Stimulated activated CD8-positive, alpha-beta memory T cell treated with anti-CD3 and anti-CD28 coated beads, Interleukin-2, amount 100 ng/mL, for 48 hours (primary cell): ENCODE measurements around the gene STIP1.
"Not testable (repeated sequence)": the region's sequence is repeated elsewhere in the genome, so short reads cannot be mapped to it uniquely, and the experiment has no call there.

ENCODE experiments used
- DNase-seq, 2 donors: peaks; one replicate each; pipeline ENCODE4 v3.0.0-alpha.2; 2020; ENCODE audit warnings: low read depth in 2 of 2

STIP1 gene

GRCh38 chr11:64157631-64158394 is 28.2 kb upstream of the STIP1 start:
- no peak for DNase-seq

- DNase-seq = no peak
These were observed 24.9 kb upstream of the STIP1 start for GRCh38 chr11:64161037-64161436.

- not testable (repeated sequence) for DNase-seq
These were observed 23.2 kb upstream of the STIP1 start for GRCh38 chr11:64162769-64163168.

- DNase-seq = no peak
These were observed 22.0 kb upstream of the STIP1 start for GRCh38 chr11:64163951-64164350.

GRCh38 chr11:64164392-64165312 is 21.3 kb upstream of the STIP1 start:
- no peak for DNase-seq

GRCh38 chr11:64165481-64165841 is 20.5 kb upstream of the STIP1 start:
- no peak for DNase-seq

GRCh38 chr11:64165842-64166635 is 19.9 kb upstream of the STIP1 start, which contains the start of gene MACROD1:
TSS of gene MACROD1 (minus strand) at chr11:64166113. CDS start at chr11:64165994, 119 bp downstream.
- peak; percentile 81 to 85 for DNase-seq

- DNase-seq = no peak
These were observed 15.6 kb upstream of the STIP1 start for GRCh38 chr11:64170419-64170818.

GRCh38 chr11:64173616-64174355 is 12.2 kb upstream of the STIP1 start:
- DNase-seq = no peak

- no peak for DNase-seq
These were observed 9.2 kb upstream of the STIP1 start for GRCh38 chr11:64176751-64177150.

- DNase-seq = no peak
These were observed 7.8 kb upstream of the STIP1 start for GRCh38 chr11:64178203-64178602.

- no peak for DNase-seq
These were observed 6.9 kb upstream of the STIP1 start for GRCh38 chr11:64178951-64179639.

GRCh38 chr11:64180891-64181290 is 5.1 kb upstream of the STIP1 start:
- no peak for DNase-seq

- DNase-seq = no peak
These were observed 4.2 kb upstream of the STIP1 start for GRCh38 chr11:64181506-64182411.

- no peak for DNase-seq
These were observed 2.1 kb upstream of the STIP1 start for GRCh38 chr11:64183890-64184289.

GRCh38 chr11:64185175-64185692 is 737 bp upstream of the STIP1 start:
- DNase-seq = peak in 1 of 2 donors; percentile 36

GRCh38 chr11:64186492-64187165 is 658 bp downstream of the STIP1 start:
- DNase-seq = no peak

- DNase-seq = no peak
These were observed 6.5 kb downstream of the STIP1 start for GRCh38 chr11:64192434-64192833.

GRCh38 chr11:64196626-64197025 is 10.7 kb downstream of the STIP1 start:
- no peak for DNase-seq
